Vein endothelial cell (primary cell): ENCODE data around the gene TAGLN2. TPM values are rescaled to one million over a fixed set of nuclear protein-coding genes. Genes with fewer than 3 reads are reported as not detected.

Experiments used
- small RNA-seq: library from RNA; depleted of rRNA; stranded (forward); fragments of <200 nt; gene quantifications from one replicate; pipeline ENCODE3, GENCODE V24; 2012
- total RNA-seq: library from RNA; depleted of rRNA; stranded (reverse); fragments of >200 nt; gene quantifications from 2 replicates; pipeline ENCODE4 v1.2.3, GENCODE V29; 2012

The TAGLN2 gene
- total RNA-seq, result 403 and 470 TPM in 2 replicates

GRCh38 chr1:159924791-159925718, at the start of gene TAGLN2:
Gene TAGLN2, minus strand, starts transcription at chr1:159925507. Its CDS starts 4,998 bp downstream, at chr1:159920509.

GRCh38 chr1:159953536-159954515, 28.5 kb upstream of the TAGLN2 start, which contains the start of gene SLAMF9:
Gene SLAMF9, minus strand, starts transcription at chr1:159954237. Its CDS starts 100 bp downstream, at chr1:159954137.

DNA sequence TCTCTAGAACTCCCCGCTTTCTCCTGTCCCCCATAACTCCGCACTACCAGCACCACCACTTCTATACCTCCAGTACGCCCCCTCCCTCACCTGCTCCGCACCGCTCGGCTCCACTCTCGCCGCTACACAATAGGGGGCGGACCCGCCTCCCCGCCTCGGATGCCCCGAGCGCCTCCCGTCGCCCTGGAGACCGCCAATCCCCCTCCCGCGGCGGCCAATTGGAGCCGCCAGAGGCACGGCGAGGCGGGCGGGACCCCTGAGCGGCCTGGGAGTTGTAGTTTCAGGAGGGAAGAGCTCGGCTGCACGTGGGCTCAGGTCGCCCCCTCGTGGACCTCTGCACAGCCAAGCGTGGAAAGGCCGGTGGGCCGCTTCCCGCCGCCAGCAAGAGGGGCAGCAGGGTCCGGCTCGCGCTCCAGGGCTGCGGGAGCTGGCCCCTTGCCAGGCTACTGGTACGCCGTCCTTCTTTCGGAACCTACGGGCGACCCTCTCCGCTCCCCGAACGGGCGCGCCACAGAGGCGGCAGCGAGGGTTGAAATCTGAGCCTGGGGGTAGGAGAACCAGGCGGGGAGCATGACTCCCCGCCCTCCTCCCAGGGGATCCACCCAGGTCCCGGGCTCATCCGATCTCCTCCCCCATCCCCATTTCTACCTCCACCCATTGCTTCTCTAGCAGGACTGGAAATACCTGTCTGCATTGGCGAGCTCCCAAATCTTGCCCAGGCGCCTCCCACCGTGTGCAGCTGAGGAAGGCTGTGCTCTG, 20.4 kb upstream of the TAGLN2 start, which contains the start of gene IGSF9:
TSS of gene IGSF9 (minus strand) at position 131 of the 759 bp plus-strand sequence. CDS start 2,159 bp downstream, outside the sequence.

DNA sequence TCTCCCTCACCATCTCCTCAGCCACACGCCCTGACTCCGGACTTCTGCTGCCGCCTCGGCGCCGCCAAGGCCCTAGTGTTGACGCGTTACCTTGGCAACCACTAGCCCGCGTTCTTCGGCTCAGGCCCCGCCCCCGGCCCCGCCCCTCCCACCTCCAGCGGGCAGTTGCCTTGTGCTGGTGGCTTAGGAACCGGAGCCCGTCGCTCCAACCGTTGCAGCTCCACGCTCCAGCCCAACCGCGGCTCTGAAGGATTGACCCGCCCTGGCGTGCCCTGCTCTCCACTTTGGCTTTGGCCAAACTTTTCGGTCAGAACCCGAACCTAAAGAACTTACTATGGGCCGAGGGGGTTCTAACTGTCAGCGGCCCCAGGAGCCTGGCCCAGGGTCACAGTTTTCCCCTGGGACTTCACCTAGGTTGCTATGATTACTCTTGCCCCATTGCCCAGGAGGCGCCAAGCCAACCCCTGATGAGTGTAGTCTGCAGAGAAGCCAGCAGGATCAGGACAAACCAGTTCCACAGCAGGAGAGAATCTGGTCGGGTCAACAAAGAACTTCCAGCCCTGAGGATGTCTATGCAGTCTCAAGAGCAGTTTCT, 25.1 kb downstream of the TAGLN2 start, which contains the start of gene CFAP45:
TSS of gene CFAP45 (minus strand) at position 80 of the 595 bp plus-strand sequence. CDS start at position 13, 67 bp downstream.

Small RNAs within 50 kb of the gene (small RNA-seq; reads per million reads assigned to genes)
- gene MIR4259, result not detected

Other genes starting within 250 kb of the TAGLN2 start
- gene CRP, start 210.9 kb downstream of the TAGLN2 start, total RNA-seq, result 0.10 TPM in 1 of 2 replicates, not detected in the other
- 49.9 and 63.4 TPM in 2 replicates for gene DUSP23, start 144.5 kb downstream of the TAGLN2 start, total RNA-seq
- gene FCRL6, start 123.1 kb downstream of the TAGLN2 start, total RNA-seq, result not detected in 2 replicates
- not detected in 2 replicates for gene SLAMF8, start 98.6 kb downstream of the TAGLN2 start, total RNA-seq
- not detected in 2 replicates for gene VSIG8, start 62.9 kb downstream of the TAGLN2 start, total RNA-seq
- gene CFAP45, start 25.3 kb downstream of the TAGLN2 start, total RNA-seq, result 0.65 and 1.5 TPM in 2 replicates
- gene IGSF9, start 20.1 kb upstream of the TAGLN2 start, total RNA-seq, result not detected in 2 replicates
- not detected in 2 replicates for gene SLAMF9, start 28.7 kb upstream of the TAGLN2 start, total RNA-seq
- 4.6 and 5.6 TPM in 2 replicates for gene PIGM, start 106.5 kb upstream of the TAGLN2 start, total RNA-seq
- gene KCNJ10, start 144.7 kb upstream of the TAGLN2 start, total RNA-seq, result not detected in 2 replicates
- gene KCNJ9, start 156.0 kb upstream of the TAGLN2 start, total RNA-seq, result not detected in 2 replicates
- gene IGSF8, start 173.1 kb upstream of the TAGLN2 start, total RNA-seq, result 7.6 and 7.8 TPM in 2 replicates
- gene ATP1A2, start 190.3 kb upstream of the TAGLN2 start, total RNA-seq, result not detected in 2 replicates
- gene ATP1A4, start 226.1 kb upstream of the TAGLN2 start, total RNA-seq, result not detected in 2 replicates